ENCODE results near the gene KIF26B.

Gene KIF26B

GRCh38 chr1:245556057-245556456 lies 401.3 kb downstream of the KIF26B start:
- no peak for DNase-seq (ENCODE audit: low read depth)
- no peak for TF ChIP-seq CTCF (IDR thresholded peaks at IDR 0.05; ENCODE audit: control insufficient read depth, insufficient read depth, low read depth, low read length, missing control alignments)
- no peak overlapping the region for H3K4me3 ChIP-seq (ENCODE audit: control insufficient read depth, low read depth, low read length)

- no peak for DNase-seq (ENCODE audit: low read depth)
- TF ChIP-seq CTCF (IDR thresholded peaks at IDR 0.05; ENCODE audit: control insufficient read depth, insufficient read depth, low read depth, low read length, missing control alignments): no peak
- no peak overlapping the region for H3K4me3 ChIP-seq (ENCODE audit: control insufficient read depth, low read depth, low read length)
Observed at GRCh38 chr1:245558069-245558468, 403.3 kb downstream of the KIF26B start.

GRCh38 chr1:245560316-245560859 lies 405.6 kb downstream of the KIF26B start:
- H3K4me3 ChIP-seq (ENCODE audit: control insufficient read depth, low read depth, low read length): no peak overlapping the region
- TF ChIP-seq CTCF (IDR thresholded peaks at IDR 0.05; ENCODE audit: control insufficient read depth, insufficient read depth, low read depth, low read length, missing control alignments): no peak
- DNase-seq (ENCODE audit: low read depth): no peak

GRCh38 chr1:245561665-245562234 lies 407.0 kb downstream of the KIF26B start:
- no peak for TF ChIP-seq CTCF (IDR thresholded peaks at IDR 0.05; ENCODE audit: control insufficient read depth, insufficient read depth, low read depth, low read length, missing control alignments)
- DNase-seq (ENCODE audit: low read depth): no peak
- H3K4me3 ChIP-seq (ENCODE audit: control insufficient read depth, low read depth, low read length): no peak overlapping the region

GRCh38 chr1:245566134-245566533 lies 411.3 kb downstream of the KIF26B start:
- TF ChIP-seq CTCF (IDR thresholded peaks at IDR 0.05; ENCODE audit: control insufficient read depth, insufficient read depth, low read depth, low read length, missing control alignments): no peak
- DNase-seq (ENCODE audit: low read depth): no peak

GRCh38 chr1:245566952-245567351 lies 412.2 kb downstream of the KIF26B start:
- no peak for DNase-seq (ENCODE audit: low read depth)
- no peak for TF ChIP-seq CTCF (IDR thresholded peaks at IDR 0.05; ENCODE audit: control insufficient read depth, insufficient read depth, low read depth, low read length, missing control alignments)
- H3K4me3 ChIP-seq (ENCODE audit: control insufficient read depth, low read depth, low read length): no peak overlapping the region

More at GRCh38 chr1:245566134-245566533, 411.3 kb downstream of the KIF26B start:
- H3K4me3 ChIP-seq (ENCODE audit: control insufficient read depth, low read depth, low read length): no peak overlapping the region

Data from AG09309 (cell line).